Mesendoderm (in vitro differentiated cells): Measurements from ENCODE around the gene MMP24.

ENCODE experiments used
- DNase-seq: peaks from one replicate; pipeline ENCODE4 v3.0.0; 2013
- H2AK5ac ChIP-seq: 2 replicates; pipeline ENCODE4 v1.6.1; 2013; ENCODE audit warnings: low read length, inconsistent platforms
- H2BK120ac ChIP-seq: 2 replicates; pipeline ENCODE4 v1.6.1; 2013; ENCODE audit warnings: low read depth, mild to moderate bottlenecking, low read length, moderate library complexity, mixed read lengths
- H2BK15ac ChIP-seq: replicated peaks from 2 replicates; pipeline ENCODE4 v1.6.1; 2013; ENCODE audit warnings: low read depth, mild to moderate bottlenecking, moderate library complexity
- H2BK5ac ChIP-seq: 2 replicates; pipeline ENCODE4 v1.6.1; 2013; ENCODE audit warnings: low read length, inconsistent platforms
- H3K18ac ChIP-seq: 2 replicates; pipeline ENCODE4 v1.6.1; 2013; ENCODE audit warnings: mild to moderate bottlenecking, low read length, mixed read lengths
- H3K23ac ChIP-seq: one replicate; pipeline ENCODE4 v1.6.1; 2013; ENCODE audit warnings: low read length
- H3K27ac ChIP-seq: 2 replicates; pipeline ENCODE4 v1.5.1; 2013; ENCODE audit warnings: low read depth, mild to moderate bottlenecking, inconsistent platforms, low read length, moderate library complexity
- H3K27me3 ChIP-seq: 2 replicates; pipeline ENCODE4 v1.6.1; 2013; ENCODE audit warnings: low read length, control low read depth, mild to moderate bottlenecking, inconsistent platforms; ENCODE audit not compliant: insufficient read depth, poor library complexity
- H3K36me3 ChIP-seq: 2 replicates; pipeline ENCODE4 v1.6.1; 2013; ENCODE audit warnings: low read length, inconsistent platforms; ENCODE audit not compliant: control insufficient read depth, insufficient read depth
- H3K4ac ChIP-seq: one replicate; pipeline ENCODE4 v1.6.1; 2013; ENCODE audit warnings: low read depth, mild to moderate bottlenecking, low read length, moderate library complexity
- H3K4me1 ChIP-seq: 2 replicates; pipeline ENCODE4 v1.6.1; 2013; ENCODE audit warnings: low read depth, low read length, inconsistent platforms; ENCODE audit not compliant: control insufficient read depth
- H3K4me2 ChIP-seq: 2 replicates; pipeline ENCODE4 v1.6.1; 2013; ENCODE audit warnings: low read length
- H3K4me3 ChIP-seq: 2 replicates; pipeline ENCODE4 v1.5.1; 2013; ENCODE audit warnings: mild to moderate bottlenecking, low read length
- H3K56ac ChIP-seq: one replicate; pipeline ENCODE4 v1.6.1; 2013; ENCODE audit warnings: low read length
- H3K79me1 ChIP-seq: 2 replicates; pipeline ENCODE4 v1.6.1; 2013; ENCODE audit warnings: low read length, inconsistent platforms
- H3K79me2 ChIP-seq: 2 replicates; pipeline ENCODE4 v1.6.1; 2013; ENCODE audit warnings: mild to moderate bottlenecking, low read length; ENCODE audit not compliant: control insufficient read depth, insufficient read depth
- H3K9ac ChIP-seq: 2 replicates; pipeline ENCODE4 v1.6.1; 2013; ENCODE audit warnings: low read length, inconsistent platforms
- H4K5ac ChIP-seq: one replicate; pipeline ENCODE4 v1.6.1; 2013; ENCODE audit warnings: low read length
- H4K8ac ChIP-seq: one replicate; pipeline ENCODE4 v1.6.1; 2013; ENCODE audit warnings: low read depth, mild to moderate bottlenecking, control low read depth, low read length, moderate library complexity
- WGBS: extraction: QIAGEN DNeasy Blood & Tissue Kit; methylation state at CpG from one replicate; pipeline ENCODE4 v1.1.7; 2013; ENCODE audit warnings: low lambda C conversion rate, missing lambda C conversion rate; ENCODE audit not compliant: insufficient coverage; ENCODE audit errors: extremely low coverage; 5-methylcytosine and 5-hydroxymethylcytosine counted together

MMP24 gene

GRCh38 chr20:35290186-35290886 is 63.8 kb downstream of the MMP24 start:
- no CpG with 5 or more reads among the region's 7 CpGs for WGBS
- no peak overlapping the region for H3K4me2 ChIP-seq

GRCh38 chr20:35290887-35291417 is 64.5 kb downstream of the MMP24 start:
- Histone ChIP-seq H3K4me1 (no peaks in the 10 kb centered on the region), H3K4me2 (no peak overlapping the region), H2BK15ac (no peak overlapping the region), H3K56ac (no peak overlapping the region), H3K36me3 (no peaks in the 10 kb centered on the region), H2BK5ac (no peak overlapping the region), H2AK5ac (no peak overlapping the region), H2BK120ac (no peak overlapping the region), H3K79me2 (no peaks in the 10 kb centered on the region), H3K27ac (no peak overlapping the region), H3K23ac (no peak overlapping the region), H3K9ac (no peak overlapping the region), H3K79me1 (no peaks in the 10 kb centered on the region), H4K5ac (no peak overlapping the region), H3K4ac (no peak overlapping the region), H4K8ac (no peak overlapping the region), H3K27me3 (no peaks in the 10 kb centered on the region), H3K18ac (no peak overlapping the region), H3K4me3 (no peak overlapping the region)
- no CpG with 5 or more reads among the region's 7 CpGs for WGBS
- DNase-seq: no peak

More at GRCh38 chr20:35290186-35290886, 63.8 kb downstream of the MMP24 start:
- no peak overlapping the region for H3K23ac ChIP-seq
- no peak overlapping the region for H2BK15ac ChIP-seq
- H3K27me3 ChIP-seq: no peaks in the 10 kb centered on the region
- H2BK120ac ChIP-seq: no peak overlapping the region
- no peak overlapping the region for H3K9ac ChIP-seq
- H3K27ac ChIP-seq: no peak overlapping the region
- H3K4me1 ChIP-seq: no peaks in the 10 kb centered on the region
- H4K8ac ChIP-seq: no peak overlapping the region
- H3K56ac ChIP-seq: no peak overlapping the region
- H2BK5ac ChIP-seq: no peak overlapping the region
- no peaks in the 10 kb centered on the region for H3K36me3 ChIP-seq
- no peak overlapping the region for H2AK5ac ChIP-seq
- no peak overlapping the region for H3K18ac ChIP-seq
- H3K4ac ChIP-seq: no peak overlapping the region
- H4K5ac ChIP-seq: no peak overlapping the region
- H3K79me1 ChIP-seq: no peaks in the 10 kb centered on the region
- H3K79me2 ChIP-seq: no peaks in the 10 kb centered on the region
- no peak overlapping the region for H3K4me3 ChIP-seq
- no peak for DNase-seq

GRCh38 chr20:35291654-35292503 is 65.4 kb downstream of the MMP24 start, which contains the start of gene FAM83C:
TSS of gene FAM83C (minus strand) at chr20:35292425. CDS start at chr20:35292304, 121 bp downstream.
- Histone ChIP-seq H2BK5ac (no peak within 1 kb of the TSS), H3K79me2 (no peaks in the 10 kb centered on the region), H2BK15ac (no peak within 1 kb of the TSS), H4K5ac (no peak within 1 kb of the TSS), H3K4ac (no peak within 1 kb of the TSS), H3K56ac (no peak within 1 kb of the TSS), H3K4me3 (no peak within 1 kb of the TSS), H3K9ac (no peak within 1 kb of the TSS), H3K36me3 (no peaks in the 10 kb centered on the region), H4K8ac (no peak within 1 kb of the TSS), H3K4me1 (no peaks in the 10 kb centered on the region), H3K27ac (no peak within 1 kb of the TSS), H3K79me1 (no peaks in the 10 kb centered on the region), H3K27me3 (no peaks in the 10 kb centered on the region), H3K18ac (no peak within 1 kb of the TSS), H3K4me2 (no peak within 1 kb of the TSS), H3K23ac (no peak within 1 kb of the TSS), H2AK5ac (no peak within 1 kb of the TSS), H2BK120ac (no peak within 1 kb of the TSS)
- WGBS: no CpG with 5 or more reads among the region's 40 CpGs
- DNase-seq: no peak

GRCh38 chr20:35292504-35293285 is 66.2 kb downstream of the MMP24 start:
- no peak overlapping the region for H3K4me2 ChIP-seq

GRCh38 chr20:35293303-35294292 is 67.1 kb downstream of the MMP24 start:
- H3K79me1 ChIP-seq: no peaks in the 10 kb centered on the region
- H3K18ac ChIP-seq: no peak overlapping the region
- H3K23ac ChIP-seq: no peak overlapping the region
- H3K9ac ChIP-seq: no peak overlapping the region
- H3K79me2 ChIP-seq: no peaks in the 10 kb centered on the region
- no peak overlapping the region for H4K5ac ChIP-seq
- H3K27me3 ChIP-seq: no peaks in the 10 kb centered on the region
- H3K4me3 ChIP-seq: no peak overlapping the region
- H2BK15ac ChIP-seq: no peak overlapping the region
- no peak overlapping the region for H3K27ac ChIP-seq
- no peak overlapping the region for H2AK5ac ChIP-seq
- no peaks in the 10 kb centered on the region for H3K36me3 ChIP-seq
- H3K4ac ChIP-seq: no peak overlapping the region
- no peak overlapping the region for H3K4me2 ChIP-seq
- no peak for DNase-seq
- no peak overlapping the region for H3K56ac ChIP-seq
- H2BK120ac ChIP-seq: no peak overlapping the region
- WGBS: no CpG with 5 or more reads among the region's 19 CpGs
- no peaks in the 10 kb centered on the region for H3K4me1 ChIP-seq
- no peak overlapping the region for H4K8ac ChIP-seq
- no peak overlapping the region for H2BK5ac ChIP-seq

More at GRCh38 chr20:35292504-35293285, 66.2 kb downstream of the MMP24 start:
- Histone ChIP-seq H3K79me1 (no peaks in the 10 kb centered on the region), H2AK5ac (no peak overlapping the region), H4K5ac (no peak overlapping the region), H3K23ac (no peak overlapping the region), H3K4ac (no peak overlapping the region), H3K36me3 (no peaks in the 10 kb centered on the region), H2BK5ac (no peak overlapping the region), H4K8ac (no peak overlapping the region), H3K4me3 (no peak overlapping the region), H3K27ac (no peak overlapping the region), H3K9ac (no peak overlapping the region), H2BK15ac (no peak overlapping the region), H3K79me2 (no peaks in the 10 kb centered on the region), H3K4me1 (no peaks in the 10 kb centered on the region), H3K18ac (no peak overlapping the region), H3K56ac (no peak overlapping the region), H2BK120ac (no peak overlapping the region), H3K27me3 (no peaks in the 10 kb centered on the region)
- DNase-seq: no peak
- no CpG with 5 or more reads among the region's 23 CpGs for WGBS
